Kidney (tissue), 14 donors: ENCODE data around the gene TBC1D5. TPM values are rescaled to one million over a fixed set of nuclear protein-coding genes. Genes with fewer than 3 reads are reported as not detected.

Experiments used
- DNase-seq, 5 donors: peaks; one replicate each; pipeline ENCODE4 v3.0.0-alpha.2; 2013 to 2020
- FAIRE-seq: peaks from 2 replicates; lab custom pipeline; 2012; peaks lifted over from hg19 to GRCh38; lab: Jason Lieb, UNC
- H3K27ac ChIP-seq, 2 donors: one replicate each; pipeline ENCODE4 v1.7.0; 2013; ENCODE audit warnings: low read depth in 2 of 2, low read length in 2 of 2, inconsistent platforms in 1 of 2
- H3K27me3 ChIP-seq: one replicate; pipeline ENCODE4 v1.7.1; 2013; ENCODE audit warnings: low read length, inconsistent platforms; ENCODE audit not compliant: control insufficient read depth, insufficient read depth
- H3K36me3 ChIP-seq, 3 donors: one replicate each; pipeline versions ENCODE4 v1.7.0 to v1.7.1; 2013; ENCODE audit warnings: low read length in 3 of 3, control low read depth in 1 of 3, inconsistent platforms in 1 of 3; ENCODE audit not compliant: insufficient read depth in 3 of 3, control insufficient read depth in 2 of 3
- H3K4me1 ChIP-seq, 3 donors: one replicate each; pipeline versions ENCODE4 v1.7.0 to v1.7.1; 2013; ENCODE audit warnings: low read length in 3 of 3, inconsistent platforms in 1 of 3, low read depth in 1 of 3; ENCODE audit not compliant: control insufficient read depth in 2 of 3, insufficient read depth in 2 of 3
- H3K4me3 ChIP-seq, 3 donors: one replicate each; pipeline versions ENCODE4 v1.7.0 to v1.8.1; 2013; ENCODE audit warnings: low read length in 3 of 3, control low read depth in 1 of 3, inconsistent platforms in 1 of 3
- H3K9ac ChIP-seq, 3 donors: one replicate each; pipeline versions ENCODE4 v1.7.0 to v1.7.1; 2013; ENCODE audit warnings: low read length in 3 of 3, control low read depth in 1 of 3, inconsistent platforms in 1 of 3
- H3K9me3 ChIP-seq, 3 donors: one replicate each; pipeline versions ENCODE4 v1.7.0 to v1.7.1; 2013; ENCODE audit warnings: low read length in 3 of 3, control low read depth in 1 of 3, inconsistent platforms in 1 of 3; ENCODE audit not compliant: control insufficient read depth in 2 of 3, insufficient read depth in 1 of 3
- intact Hi-C: fragments of 100-400 bp; cut with DNase I; formaldehyde crosslinking; loops from one replicate; pipeline ENCODE4 v1.11.1; 2022
- polyA plus RNA-seq: library from polyadenylated mRNA; stranded (reverse); fragments of 350-450 nt; fragmentation: Illumina TruSeq; extraction: RNeasy Lipid Tissue Mini Kit (QIAGEN cat#74804); gene quantifications from one replicate; pipeline ENCODE4 v1.2.3, GENCODE V29; 2014; ENCODE audit warnings: low read depth, low replicate concordance; ENCODE audit not compliant: insufficient read depth
- total RNA-seq: library from RNA; stranded (reverse); fragmentation: NEBNext Ultra II Directional; extraction: Animal tissue kit (Norgen Biotek cat#: 25700); gene quantifications from one replicate; pipeline ENCODE4 v1.2.1, GENCODE V29; 2021
- TF ChIP-seq, protein P1 (sequence below): IDR thresholded peaks from 3 replicates; pipeline ENCODE4 v1.5.1; 2012; ENCODE audit warnings: mild to moderate bottlenecking, moderate library complexity, borderline replicate concordance; ENCODE audit not compliant: insufficient read depth; ENCODE audit errors: extremely low read depth
- donor health status: control.
- donor health status: control.
- donor health status: control.
- donor health status: control.
- donor health status: control.
- donor health status: DM: yes; HTN: yes; CAD: no.
- donor health status: Normal renal cell carcinoma (clear cell type).

Gene TBC1D5
- total and polyA plus RNA-seq, 2 donors from 2014 or later: 9.7 to 77.7 TPM

DNA sequence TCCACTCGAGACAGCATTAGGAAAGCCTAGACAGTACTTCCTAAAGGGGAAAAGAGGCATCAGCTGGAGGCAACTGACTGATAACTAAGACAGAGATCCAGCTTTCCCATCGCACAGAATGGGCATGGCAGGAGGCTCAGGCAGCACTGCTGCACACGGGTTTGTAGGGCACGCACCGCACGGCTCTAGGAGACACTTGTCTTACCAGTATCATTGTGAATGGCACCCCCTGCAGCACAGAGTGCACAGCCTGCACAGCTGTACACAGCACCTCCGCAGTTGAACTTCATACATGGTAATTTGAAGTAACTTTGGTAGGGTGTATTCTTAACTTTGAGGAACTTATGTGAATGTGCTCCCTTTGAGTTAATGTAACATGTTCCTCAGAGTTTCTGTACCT, 576.1 kb downstream of the TBC1D5 start:
- H3K9ac ChIP-seq: no peak overlapping the region
- peaks cover 0 to 17% (median 11%) of the 10 kb centered on the region in 3 donors for H3K36me3 ChIP-seq
- H3K4me3 ChIP-seq: no peak overlapping the region
- H3K27me3 ChIP-seq: no peaks in the 10 kb centered on the region
- no peak overlapping the region for H3K27ac ChIP-seq
- H3K4me1 ChIP-seq: no peaks in the 10 kb centered on the region
- no peaks in the 10 kb centered on the region for H3K9me3 ChIP-seq
- TF ChIP-seq, protein P1, sequence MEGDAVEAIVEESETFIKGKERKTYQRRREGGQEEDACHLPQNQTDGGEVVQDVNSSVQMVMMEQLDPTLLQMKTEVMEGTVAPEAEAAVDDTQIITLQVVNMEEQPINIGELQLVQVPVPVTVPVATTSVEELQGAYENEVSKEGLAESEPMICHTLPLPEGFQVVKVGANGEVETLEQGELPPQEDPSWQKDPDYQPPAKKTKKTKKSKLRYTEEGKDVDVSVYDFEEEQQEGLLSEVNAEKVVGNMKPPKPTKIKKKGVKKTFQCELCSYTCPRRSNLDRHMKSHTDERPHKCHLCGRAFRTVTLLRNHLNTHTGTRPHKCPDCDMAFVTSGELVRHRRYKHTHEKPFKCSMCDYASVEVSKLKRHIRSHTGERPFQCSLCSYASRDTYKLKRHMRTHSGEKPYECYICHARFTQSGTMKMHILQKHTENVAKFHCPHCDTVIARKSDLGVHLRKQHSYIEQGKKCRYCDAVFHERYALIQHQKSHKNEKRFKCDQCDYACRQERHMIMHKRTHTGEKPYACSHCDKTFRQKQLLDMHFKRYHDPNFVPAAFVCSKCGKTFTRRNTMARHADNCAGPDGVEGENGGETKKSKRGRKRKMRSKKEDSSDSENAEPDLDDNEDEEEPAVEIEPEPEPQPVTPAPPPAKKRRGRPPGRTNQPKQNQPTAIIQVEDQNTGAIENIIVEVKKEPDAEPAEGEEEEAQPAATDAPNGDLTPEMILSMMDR: no peak
- intact Hi-C loops: no loop called here
- FAIRE-seq: no peak
- no peak for DNase-seq

- DNase-seq (no peak), FAIRE-seq (no peak)
- H3K9ac ChIP-seq: no peak overlapping the region
- H3K4me3 ChIP-seq: no peak overlapping the region
- H3K36me3 ChIP-seq: peaks cover 0 to 26% (median 14%) of the 10 kb centered on the region in 3 donors
- no peaks in the 10 kb centered on the region for H3K9me3 ChIP-seq
- TF ChIP-seq, protein P1: no peak
- intact Hi-C loops: no loop called here
- no peaks in the 10 kb centered on the region for H3K4me1 ChIP-seq
- no peak overlapping the region for H3K27ac ChIP-seq
- H3K27me3 ChIP-seq: no peaks in the 10 kb centered on the region
Observed at GRCh38 chr3:17162116-17162515, 580.3 kb downstream of the TBC1D5 start.

GRCh38 chr3:17160597-17160996, 581.8 kb downstream of the TBC1D5 start:
- Histone ChIP-seq H3K9ac (no peak overlapping the region), H3K4me3 (no peak overlapping the region), H3K4me1 (no peaks in the 10 kb centered on the region), H3K9me3 (no peaks in the 10 kb centered on the region), H3K27ac (no peak overlapping the region), H3K27me3 (no peaks in the 10 kb centered on the region), H3K36me3 (peaks cover 0 to 22% (median 6%) of the 10 kb centered on the region in 3 donors)
- FAIRE-seq (no peak), DNase-seq (no peak)
- intact Hi-C loops: no loop called here
- TF ChIP-seq, protein P1: no peak
